DND-41 (cell line): ENCODE data around the gene C5.

Experiments
- ATAC-seq: fragments of 200-7000 bp; cut with Tn5 transposase; 3 replicates; pipeline ENCODE4 v1.9.1; 2021; ENCODE audit warnings: low read depth; ENCODE audit not compliant: insufficient read depth
- DNase-seq: peaks from one replicate; pipeline ENCODE4 v3.0.0-alpha.2; 2020
- H2AFZ ChIP-seq: 2 replicates; pipeline ENCODE4 v1.6.0; 2012; ENCODE audit warnings: low read depth, low read length
- H3K27ac ChIP-seq: 2 replicates; pipeline ENCODE4 v1.5.1; 2012; ENCODE audit warnings: low read length, inconsistent platforms
- H3K27me3 ChIP-seq: fragments of 200-600 bp; sonication (generic); 2 replicates; pipeline ENCODE4 v1.6.0; 2012; ENCODE audit warnings: low read length, mild to moderate bottlenecking, inconsistent platforms; ENCODE audit not compliant: insufficient read depth, poor library complexity
- H3K36me3 ChIP-seq: 2 replicates; pipeline ENCODE4 v1.5.1; 2012; ENCODE audit warnings: low read length, inconsistent platforms; ENCODE audit not compliant: insufficient read depth
- H3K4me1 ChIP-seq: 2 replicates; pipeline ENCODE4 v1.5.1; 2012; ENCODE audit warnings: mild to moderate bottlenecking, low read length; ENCODE audit not compliant: insufficient read depth
- H3K4me2 ChIP-seq: 2 replicates; pipeline ENCODE4 v1.6.0; 2012; ENCODE audit warnings: mild to moderate bottlenecking, moderate library complexity, low read length, inconsistent platforms; ENCODE audit not compliant: insufficient read depth
- H3K4me3 ChIP-seq, 2 experiments: fragments of 200-600 bp in 1 of 2; shearing (Covaris generic) in 1 of 2; 2 replicates each; pipeline ENCODE4 v1.5.1; 2012 to 2016; ENCODE audit warnings: inconsistent platforms in 2 of 2, low read length in 2 of 2, mild to moderate bottlenecking in 2 of 2, low read depth in 1 of 2, moderate library complexity in 1 of 2
- H3K79me2 ChIP-seq: 2 replicates; pipeline ENCODE4 v1.6.0; 2012; ENCODE audit warnings: low read length, inconsistent platforms; ENCODE audit not compliant: insufficient read depth
- H3K9ac ChIP-seq: 2 replicates; pipeline ENCODE4 v1.6.0; 2012; ENCODE audit warnings: low read depth, mild to moderate bottlenecking, inconsistent platforms, low read length, moderate library complexity
- H3K9me3 ChIP-seq: 2 replicates; pipeline ENCODE4 v1.5.1; 2012; ENCODE audit warnings: low read length, moderate library complexity, mild to moderate bottlenecking, inconsistent platforms; ENCODE audit not compliant: insufficient read depth, severe bottlenecking
- H4K20me1 ChIP-seq: 2 replicates; pipeline ENCODE4 v1.6.0; 2012; ENCODE audit warnings: low read length; ENCODE audit not compliant: insufficient read depth
- EZH2 ChIP-seq: IDR thresholded peaks from 3 replicates; pipeline ENCODE4 v1.6.1; 2012; ENCODE audit warnings: borderline replicate concordance, low read depth, mild to moderate bottlenecking, moderate library complexity, low read length, inconsistent platforms; ENCODE audit not compliant: severe bottlenecking
- TF ChIP-seq, protein P1 (sequence below): IDR thresholded peaks from 2 replicates; pipeline ENCODE4 v1.5.1; 2012; ENCODE audit warnings: borderline replicate concordance, low read length, moderate library complexity, mild to moderate bottlenecking; ENCODE audit not compliant: poor library complexity, severe bottlenecking; ENCODE audit errors: extremely low read depth

C5 gene

DNA sequence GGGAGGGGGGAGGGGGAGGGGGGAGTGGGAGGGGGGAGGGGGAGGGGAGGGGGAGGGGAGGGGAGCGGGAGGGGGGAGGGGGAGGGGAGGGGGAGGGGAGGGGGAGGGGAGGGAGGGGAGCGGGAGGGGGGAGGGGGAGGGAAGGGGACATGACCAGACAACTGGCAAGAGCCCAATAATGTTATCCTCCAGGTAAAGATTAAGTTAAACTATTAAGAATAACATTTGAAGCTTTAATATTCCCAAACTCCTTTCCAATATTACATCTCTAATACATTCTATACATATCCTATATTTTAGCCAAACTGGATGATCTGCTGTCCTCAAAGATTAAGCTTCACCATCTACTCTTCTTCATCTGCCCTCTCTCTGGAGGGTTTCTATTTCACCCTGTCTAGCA lies 25.8 kb downstream of the C5 start:
- no peaks in the 10 kb centered on the region for H4K20me1 ChIP-seq
- ATAC-seq (no peak), DNase-seq (no peak)
- H3K27me3 ChIP-seq = no peaks in the 10 kb centered on the region
- no peak overlapping the region for H3K9ac ChIP-seq
- no peak overlapping the region for H3K27ac ChIP-seq
- no peaks in the 10 kb centered on the region for H3K79me2 ChIP-seq
- TF ChIP-seq, protein P1, sequence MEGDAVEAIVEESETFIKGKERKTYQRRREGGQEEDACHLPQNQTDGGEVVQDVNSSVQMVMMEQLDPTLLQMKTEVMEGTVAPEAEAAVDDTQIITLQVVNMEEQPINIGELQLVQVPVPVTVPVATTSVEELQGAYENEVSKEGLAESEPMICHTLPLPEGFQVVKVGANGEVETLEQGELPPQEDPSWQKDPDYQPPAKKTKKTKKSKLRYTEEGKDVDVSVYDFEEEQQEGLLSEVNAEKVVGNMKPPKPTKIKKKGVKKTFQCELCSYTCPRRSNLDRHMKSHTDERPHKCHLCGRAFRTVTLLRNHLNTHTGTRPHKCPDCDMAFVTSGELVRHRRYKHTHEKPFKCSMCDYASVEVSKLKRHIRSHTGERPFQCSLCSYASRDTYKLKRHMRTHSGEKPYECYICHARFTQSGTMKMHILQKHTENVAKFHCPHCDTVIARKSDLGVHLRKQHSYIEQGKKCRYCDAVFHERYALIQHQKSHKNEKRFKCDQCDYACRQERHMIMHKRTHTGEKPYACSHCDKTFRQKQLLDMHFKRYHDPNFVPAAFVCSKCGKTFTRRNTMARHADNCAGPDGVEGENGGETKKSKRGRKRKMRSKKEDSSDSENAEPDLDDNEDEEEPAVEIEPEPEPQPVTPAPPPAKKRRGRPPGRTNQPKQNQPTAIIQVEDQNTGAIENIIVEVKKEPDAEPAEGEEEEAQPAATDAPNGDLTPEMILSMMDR = no peak
- no peak for TF ChIP-seq EZH2
- H3K9me3 ChIP-seq = no peaks in the 10 kb centered on the region
- no peaks in the 10 kb centered on the region for H3K36me3 ChIP-seq
- H2AFZ ChIP-seq = no peak overlapping the region
- H3K4me1 ChIP-seq = no peaks in the 10 kb centered on the region
- H3K4me2 ChIP-seq = no peak overlapping the region
- no peak overlapping the region for H3K4me3 ChIP-seq

DNA sequence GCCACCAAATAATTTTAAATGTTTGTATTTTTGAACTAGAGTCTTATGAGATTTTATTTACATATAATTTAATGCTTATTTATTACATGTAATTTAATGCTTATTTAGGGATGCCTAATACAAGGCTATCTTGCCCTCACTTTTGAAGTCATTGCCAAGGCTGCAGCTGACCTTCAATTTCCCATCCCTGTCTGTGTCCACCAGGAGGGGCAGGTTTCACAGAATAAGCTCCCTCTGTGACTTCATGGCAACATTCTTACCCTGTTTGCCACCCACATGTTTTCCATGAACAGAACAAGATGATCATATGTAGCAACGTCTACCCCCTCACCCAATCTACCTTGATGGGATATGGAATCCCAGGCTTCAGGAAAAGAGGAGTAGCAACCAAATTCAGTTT lies 27.0 kb downstream of the C5 start:
- TF ChIP-seq, protein P1 = no peak
- TF ChIP-seq EZH2 = no peak
- H3K9me3 ChIP-seq = no peaks in the 10 kb centered on the region
- ATAC-seq (no peak), DNase-seq (no peak)
- no peak overlapping the region for H3K4me3 ChIP-seq
- no peak overlapping the region for H3K27ac ChIP-seq
- H3K9ac ChIP-seq = no peak overlapping the region
- H2AFZ ChIP-seq = no peak overlapping the region
- no peaks in the 10 kb centered on the region for H3K27me3 ChIP-seq
- no peaks in the 10 kb centered on the region for H4K20me1 ChIP-seq
- H3K4me1 ChIP-seq = no peaks in the 10 kb centered on the region
- no peak overlapping the region for H3K4me2 ChIP-seq
- no peaks in the 10 kb centered on the region for H3K36me3 ChIP-seq
- no peaks in the 10 kb centered on the region for H3K79me2 ChIP-seq

DNA sequence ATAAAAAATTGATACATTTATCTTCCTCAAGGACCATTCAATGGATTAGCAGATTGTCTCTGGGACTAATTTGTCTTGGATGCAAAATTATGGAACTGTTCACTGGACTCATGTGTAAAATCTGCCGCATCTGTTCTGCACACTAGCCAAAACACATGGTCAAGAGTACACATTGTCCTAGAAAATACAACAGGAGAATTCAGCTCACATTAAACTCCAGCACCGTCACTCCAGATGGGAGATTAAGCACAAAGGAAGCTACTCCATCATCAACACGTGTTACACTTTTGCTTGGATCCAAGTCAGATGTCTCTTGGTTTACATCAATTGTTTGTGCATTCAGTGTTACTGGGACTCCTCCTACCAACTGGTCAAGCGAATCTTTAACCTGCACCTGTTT lies 28.8 kb downstream of the C5 start:
- Histone ChIP-seq H3K9me3 (no peaks in the 10 kb centered on the region), H2AFZ (no peak overlapping the region), H3K27me3 (no peaks in the 10 kb centered on the region), H3K27ac (no peak overlapping the region), H3K4me1 (no peaks in the 10 kb centered on the region), H3K79me2 (no peaks in the 10 kb centered on the region), H3K4me2 (no peak overlapping the region), H3K4me3 (no peak overlapping the region), H3K36me3 (no peaks in the 10 kb centered on the region), H3K9ac (no peak overlapping the region), H4K20me1 (no peaks in the 10 kb centered on the region)
- DNase-seq = no peak
- TF ChIP-seq, protein P1 = no peak
- TF ChIP-seq EZH2 = no peak
- no peak for ATAC-seq

DNA sequence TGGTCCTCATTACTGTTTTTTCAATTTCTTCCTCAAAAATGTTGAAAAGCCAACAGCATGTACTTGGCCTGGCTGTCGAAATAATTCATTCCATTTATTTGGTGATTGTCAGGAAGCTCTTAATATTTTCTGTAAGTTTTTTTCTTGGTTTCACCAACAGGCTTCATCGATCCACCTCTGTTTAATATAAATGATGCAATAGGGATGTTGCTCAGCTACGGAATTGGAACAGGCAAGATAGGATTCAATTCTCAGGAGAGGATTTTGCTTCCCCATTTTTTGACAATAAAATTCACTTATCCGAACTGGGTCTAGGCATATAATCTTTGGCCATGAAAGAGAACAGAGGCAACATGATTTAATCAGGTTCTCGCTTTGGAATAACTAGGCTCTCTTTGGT lies 30.8 kb downstream of the C5 start:
- DNase-seq (no peak), ATAC-seq (no peak)
- TF ChIP-seq, protein P1 = no peak
- TF ChIP-seq EZH2 = no peak
- no peaks in the 10 kb centered on the region for H3K27me3 ChIP-seq
- H2AFZ ChIP-seq = no peak overlapping the region
- no peak overlapping the region for H3K27ac ChIP-seq
- no peaks in the 10 kb centered on the region for H3K9me3 ChIP-seq
- H3K36me3 ChIP-seq = no peaks in the 10 kb centered on the region
- no peak overlapping the region for H3K9ac ChIP-seq
- H3K4me3 ChIP-seq = no peak overlapping the region
- H4K20me1 ChIP-seq = no peaks in the 10 kb centered on the region
- H3K79me2 ChIP-seq = no peaks in the 10 kb centered on the region
- H3K4me1 ChIP-seq = no peaks in the 10 kb centered on the region
- H3K4me2 ChIP-seq = no peak overlapping the region
